NK-92 treated with Interleukin-12 subunit alpha and Interleukin-12 subunit beta, amount 100 ng/mL, for 24 hours (cell line): ENCODE data around the gene SMAD7.

ENCODE experiments used
- DNase-seq: peaks from one replicate; lab custom pipeline; 2025; lab: John Stamatoyannopoulos, UW

Gene SMAD7

GRCh38 chr18:48944634-48945033 is 6.1 kb downstream of the SMAD7 start:
- DNase-seq: no peak

GRCh38 chr18:48943736-48944527 is 6.8 kb downstream of the SMAD7 start:
- DNase-seq: no peak

- DNase-seq: no peak
Measured at GRCh38 chr18:48943333-48943732, 7.4 kb downstream of the SMAD7 start.

- DNase-seq: no peak
Measured at GRCh38 chr18:48942554-48943261, 8.1 kb downstream of the SMAD7 start.

- DNase-seq: no peak
Measured at GRCh38 chr18:48942086-48942485, 8.7 kb downstream of the SMAD7 start.

GRCh38 chr18:48941672-48942071 is 9.1 kb downstream of the SMAD7 start:
- DNase-seq: no peak

- peak; percentile 34 for DNase-seq
Measured at GRCh38 chr18:48940854-48941611, 9.7 kb downstream of the SMAD7 start.

GRCh38 chr18:48939205-48940097 is 11.3 kb downstream of the SMAD7 start:
- no peak for DNase-seq

- DNase-seq: no peak
Measured at GRCh38 chr18:48938827-48939204, 11.9 kb downstream of the SMAD7 start.

- no peak for DNase-seq
Measured at GRCh38 chr18:48937869-48938750, 12.7 kb downstream of the SMAD7 start.

- no peak for DNase-seq
Measured at GRCh38 chr18:48935433-48935774, 15.4 kb downstream of the SMAD7 start.

- DNase-seq: no peak
Measured at GRCh38 chr18:48934723-48935432, 15.9 kb downstream of the SMAD7 start.

- no peak for DNase-seq
Measured at GRCh38 chr18:48934415-48934722, 16.4 kb downstream of the SMAD7 start.

GRCh38 chr18:48933578-48934414 is 17.0 kb downstream of the SMAD7 start:
- DNase-seq: no peak

GRCh38 chr18:48932822-48933510 is 17.8 kb downstream of the SMAD7 start:
- DNase-seq: no peak

- DNase-seq: no peak
Measured at GRCh38 chr18:48932462-48932818, 18.3 kb downstream of the SMAD7 start.

- DNase-seq: no peak
Measured at GRCh38 chr18:48931680-48932461, 18.9 kb downstream of the SMAD7 start.

- no peak for DNase-seq
Measured at GRCh38 chr18:48930926-48931325, 19.8 kb downstream of the SMAD7 start.
